PFSK-1 (cell line): ENCODE results near the gene TTF2.

ENCODE experiments used
- FOXP2 ChIP-seq: optimal IDR thresholded peaks from 2 replicates; pipeline ENCODE3; 2011; ENCODE audit warnings: borderline replicate concordance, control low read depth, inconsistent platforms; ENCODE audit not compliant: insufficient read depth; ENCODE audit errors: extremely low read length, extremely low read depth
- POLR2AphosphoS5 ChIP-seq: IDR thresholded peaks from 2 replicates; pipeline ENCODE4 v1.6.1; 2012; ENCODE audit warnings: low read depth, mild to moderate bottlenecking, control low read depth, low read length, moderate library complexity
- REST ChIP-seq, 2 experiments: IDR thresholded peaks; 2 replicates each; pipeline versions ENCODE4 v1.6.1 to v1.8.0; 2011 to 2012; ENCODE audit warnings: low read depth in 2 of 2, low read length in 2 of 2, control low read depth in 1 of 2, inconsistent platforms in 1 of 2, mild to moderate bottlenecking in 1 of 2, moderate library complexity in 1 of 2; ENCODE audit not compliant: insufficient read depth in 1 of 2
- SIN3A ChIP-seq: IDR thresholded peaks from 2 replicates; pipeline ENCODE4 v1.6.1; 2012; ENCODE audit warnings: mild to moderate bottlenecking, low read length, moderate library complexity, borderline replicate concordance; ENCODE audit not compliant: insufficient read depth
- TAF1 ChIP-seq: IDR thresholded peaks from 2 replicates; pipeline ENCODE4 v1.6.1; 2012; ENCODE audit warnings: low read length, control low read depth, borderline replicate concordance; ENCODE audit not compliant: insufficient read depth

Gene TTF2

GRCh38 chr1:117143871-117144270, 83.7 kb downstream of the TTF2 start:
- TF ChIP-seq REST (IDR thresholded peaks at IDR 0.05; ENCODE audit: insufficient read depth in 1 of 2, low read depth in 2 of 2, low read length in 2 of 2), result no peak

- no peak for TF ChIP-seq SIN3A
- no peak for TF ChIP-seq REST (IDR thresholded peaks at IDR 0.05; ENCODE audit: insufficient read depth in 1 of 2, low read depth in 2 of 2, low read length in 2 of 2)
- TF ChIP-seq TAF1, result no peak
- TF ChIP-seq FOXP2, result no peak
- no peak for TF ChIP-seq POLR2AphosphoS5
Measured at GRCh38 chr1:117146072-117146471, 85.9 kb downstream of the TTF2 start.

- TF ChIP-seq FOXP2 (no peak), SIN3A (no peak), POLR2AphosphoS5 (no peak), TAF1 (no peak), REST (IDR thresholded peaks at IDR 0.05; ENCODE audit: insufficient read depth in 1 of 2, low read depth in 2 of 2, low read length in 2 of 2) (no peak)
Measured at GRCh38 chr1:117146575-117147340, 86.6 kb downstream of the TTF2 start.

GRCh38 chr1:117147341-117147831, 87.3 kb downstream of the TTF2 start:
- TF ChIP-seq TAF1 (no peak), FOXP2 (no peak), POLR2AphosphoS5 (no peak), REST (IDR thresholded peaks at IDR 0.05; ENCODE audit: insufficient read depth in 1 of 2, low read depth in 2 of 2, low read length in 2 of 2) (no peak)
